RWPE2 (cell line): Measurements from ENCODE around the gene CIB4.

Experiments
- ATAC-seq: fragments of 200-7000 bp; cut with Tn5 transposase; 3 replicates; pipeline ENCODE4 v1.9.1; 2021; ENCODE audit warnings: low read depth
- DNase-seq: peaks from one replicate; pipeline ENCODE4 v3.0.0-alpha.2; 2020; ENCODE audit warnings: low spot score
- H3K27ac ChIP-seq: fragments of 450-650 bp; 2 replicates; pipeline ENCODE4 v1.5.1; 2017; ENCODE audit warnings: mild to moderate bottlenecking; ENCODE audit not compliant: poor library complexity, severe bottlenecking
- H3K27me3 ChIP-seq: fragments of 250-450 bp; sonication (Bioruptor Pico); 2 replicates; pipeline ENCODE4 v1.5.1; 2021; ENCODE audit warnings: mild to moderate bottlenecking, moderate library complexity; ENCODE audit not compliant: insufficient read depth, poor library complexity, severe bottlenecking
- H3K36me3 ChIP-seq: fragments of 250-450 bp; sonication (Bioruptor Pico); 2 replicates; pipeline ENCODE4 v1.5.1; 2020; ENCODE audit warnings: low read depth, mild to moderate bottlenecking, moderate library complexity
- H3K4me1 ChIP-seq: fragments of 250-450 bp; sonication (Bioruptor Pico); 2 replicates; pipeline ENCODE4 v1.5.1; 2021; ENCODE audit warnings: mild to moderate bottlenecking, moderate library complexity; ENCODE audit not compliant: insufficient read depth, poor library complexity, severe bottlenecking
- H3K4me3 ChIP-seq: fragments of 250-450 bp; sonication (Bioruptor Pico); 2 replicates; pipeline ENCODE4 v1.5.1; 2021; ENCODE audit warnings: mild to moderate bottlenecking, moderate library complexity; ENCODE audit not compliant: severe bottlenecking
- H3K9me3 ChIP-seq: fragments of 250-450 bp; sonication (Bioruptor Pico); 2 replicates; pipeline ENCODE4 v1.5.1; 2021; ENCODE audit warnings: mild to moderate bottlenecking, moderate library complexity; ENCODE audit not compliant: severe bottlenecking
- TF ChIP-seq, protein P1 (sequence below): fragments of 450-650 bp; IDR thresholded peaks from one replicate; pipeline ENCODE4 v1.5.1; 2017; ENCODE audit warnings: mild to moderate bottlenecking, moderate library complexity; ENCODE audit not compliant: poor library complexity, severe bottlenecking

Gene CIB4

DNA sequence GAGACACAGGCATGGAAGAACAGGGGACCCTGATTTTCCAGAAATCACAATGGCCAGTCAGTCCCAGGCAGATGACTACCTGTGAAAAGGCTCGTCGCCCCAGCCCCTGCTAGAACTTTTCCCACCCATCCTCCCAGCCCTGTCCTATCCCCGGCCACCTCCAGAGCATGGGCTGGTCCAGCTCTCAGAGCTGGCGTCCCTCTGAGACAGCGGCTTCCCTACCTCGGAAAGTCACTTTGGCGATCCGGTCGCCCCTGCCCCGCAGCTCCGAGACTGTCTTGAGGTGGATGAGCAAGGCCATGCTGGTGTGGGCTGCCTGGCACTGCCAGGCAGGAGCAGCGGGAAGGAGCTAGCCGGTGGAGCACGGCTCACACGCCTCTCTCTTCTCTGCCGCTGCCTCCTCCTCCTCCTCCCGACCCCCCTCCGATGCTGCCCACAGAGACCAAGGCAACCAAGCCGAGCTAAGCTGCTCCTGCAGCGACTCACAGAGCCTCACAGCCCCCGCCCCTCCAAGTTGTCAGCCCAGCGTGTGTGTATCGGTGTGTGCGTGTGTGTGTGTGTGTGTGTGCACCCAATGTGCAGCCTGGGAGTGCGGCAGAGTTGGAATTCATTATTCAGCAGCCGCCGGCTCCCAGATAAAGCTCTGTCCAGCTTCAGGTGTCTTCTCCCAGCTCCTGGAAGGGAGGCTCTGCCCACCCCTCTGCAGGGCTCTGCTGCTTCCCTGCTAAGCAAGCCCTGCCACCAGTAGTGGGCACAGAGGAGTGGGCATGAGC is 82.7 kb downstream of the CIB4 start:
- Histone ChIP-seq H3K27me3 (peaks cover 46% of the 10 kb centered on the region), H3K9me3 (no peaks in the 10 kb centered on the region), H3K27ac (no peak overlapping the region), H3K4me1 (no peaks in the 10 kb centered on the region), H3K36me3 (no peaks in the 10 kb centered on the region), H3K4me3 (no peak overlapping the region)
- DNase-seq (peak; percentile 49), ATAC-seq (no peak)
- TF ChIP-seq, protein P1, sequence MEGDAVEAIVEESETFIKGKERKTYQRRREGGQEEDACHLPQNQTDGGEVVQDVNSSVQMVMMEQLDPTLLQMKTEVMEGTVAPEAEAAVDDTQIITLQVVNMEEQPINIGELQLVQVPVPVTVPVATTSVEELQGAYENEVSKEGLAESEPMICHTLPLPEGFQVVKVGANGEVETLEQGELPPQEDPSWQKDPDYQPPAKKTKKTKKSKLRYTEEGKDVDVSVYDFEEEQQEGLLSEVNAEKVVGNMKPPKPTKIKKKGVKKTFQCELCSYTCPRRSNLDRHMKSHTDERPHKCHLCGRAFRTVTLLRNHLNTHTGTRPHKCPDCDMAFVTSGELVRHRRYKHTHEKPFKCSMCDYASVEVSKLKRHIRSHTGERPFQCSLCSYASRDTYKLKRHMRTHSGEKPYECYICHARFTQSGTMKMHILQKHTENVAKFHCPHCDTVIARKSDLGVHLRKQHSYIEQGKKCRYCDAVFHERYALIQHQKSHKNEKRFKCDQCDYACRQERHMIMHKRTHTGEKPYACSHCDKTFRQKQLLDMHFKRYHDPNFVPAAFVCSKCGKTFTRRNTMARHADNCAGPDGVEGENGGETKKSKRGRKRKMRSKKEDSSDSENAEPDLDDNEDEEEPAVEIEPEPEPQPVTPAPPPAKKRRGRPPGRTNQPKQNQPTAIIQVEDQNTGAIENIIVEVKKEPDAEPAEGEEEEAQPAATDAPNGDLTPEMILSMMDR, result no peak

DNA sequence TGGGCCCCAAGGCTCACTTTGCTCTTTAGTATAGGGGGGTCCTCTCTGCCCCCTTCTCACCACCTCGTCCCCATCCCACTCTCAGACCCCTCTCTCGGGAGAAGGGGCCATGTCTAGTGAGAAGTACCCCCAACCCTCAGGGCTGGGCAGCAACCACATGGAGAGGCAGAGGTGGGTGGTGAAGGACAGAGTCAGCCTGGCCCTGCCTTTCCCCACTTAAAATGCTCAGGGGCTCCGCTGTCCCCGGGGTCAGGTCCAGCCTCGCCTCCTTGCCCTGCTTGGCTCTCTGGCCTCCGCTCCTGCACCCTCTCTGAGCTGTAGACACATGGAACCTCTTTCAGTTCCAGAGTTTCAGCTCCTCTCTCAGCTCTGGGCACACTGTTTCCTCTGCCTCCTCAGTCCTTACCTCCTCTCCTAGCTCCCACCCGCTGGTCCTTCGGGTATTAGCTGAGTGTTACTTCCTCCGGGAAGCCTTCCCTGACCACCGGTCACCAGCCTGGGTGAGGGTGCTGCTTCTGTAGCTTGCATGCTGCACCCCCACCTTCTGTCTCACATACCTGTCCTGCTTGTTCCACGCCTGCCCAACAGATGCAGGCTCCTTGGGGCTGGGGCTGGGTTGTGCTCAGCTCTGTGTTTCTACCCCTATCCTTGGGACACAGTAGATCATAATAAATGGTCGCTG is 83.8 kb downstream of the CIB4 start:
- DNase-seq (peak; percentile 35), ATAC-seq (no peak)
- Histone ChIP-seq H3K4me1 (no peaks in the 10 kb centered on the region), H3K4me3 (no peak overlapping the region), H3K27me3 (peaks cover 35% of the 10 kb centered on the region), H3K27ac (no peak overlapping the region), H3K36me3 (no peaks in the 10 kb centered on the region), H3K9me3 (no peaks in the 10 kb centered on the region)
- TF ChIP-seq, protein P1, result no peak

DNA sequence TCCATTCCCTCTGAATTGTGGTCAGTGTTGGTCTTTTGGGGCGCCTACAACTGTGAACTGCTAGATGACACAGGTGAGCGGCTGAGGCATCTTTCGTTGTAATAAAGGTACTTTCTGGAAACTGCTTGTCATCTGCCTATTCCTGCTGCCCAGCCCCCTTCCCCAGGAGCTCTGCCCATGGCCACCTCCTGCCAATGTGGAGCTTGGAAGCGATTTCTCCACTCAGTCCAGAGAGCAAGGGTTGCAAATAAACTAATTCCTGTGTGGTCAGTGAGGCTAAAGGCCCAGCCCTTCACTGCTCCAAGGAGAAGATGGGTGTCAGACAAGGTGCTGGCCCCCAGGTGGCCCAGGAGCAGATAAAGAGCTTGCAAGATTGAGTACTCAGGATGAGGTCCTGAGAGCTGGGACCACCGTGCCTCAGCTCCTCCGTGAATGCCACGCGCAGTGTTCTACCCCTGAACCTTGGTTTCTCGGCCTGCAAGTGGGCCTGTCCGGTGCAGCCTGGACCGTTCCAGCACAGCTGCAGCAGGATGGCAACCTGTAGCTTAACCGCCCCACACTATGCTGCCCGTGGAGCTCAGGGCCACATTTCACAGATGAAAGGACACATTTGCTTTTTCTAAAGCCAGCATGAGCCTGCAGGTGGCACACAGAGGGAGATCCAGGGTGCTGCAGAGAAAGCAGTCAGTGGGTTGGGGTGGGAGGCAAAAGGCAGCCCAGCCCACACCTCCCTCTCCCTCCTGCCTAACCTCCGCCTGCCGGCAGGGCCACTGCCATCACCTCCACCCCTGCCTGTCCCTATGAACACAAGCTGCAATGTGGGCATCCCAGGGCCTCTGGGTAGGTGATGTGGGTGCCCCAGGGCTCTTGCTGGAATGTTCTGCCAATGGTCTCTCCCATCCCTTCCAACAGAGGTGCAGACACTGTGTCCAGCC is 84.6 kb downstream of the CIB4 start:
- peak; percentile 18 for DNase-seq
- no peak overlapping the region for H3K4me3 ChIP-seq
- H3K4me1 ChIP-seq, result no peaks in the 10 kb centered on the region
- H3K27me3 ChIP-seq, result peaks cover 29% of the 10 kb centered on the region
- TF ChIP-seq, protein P1, result no peak
- no peak for ATAC-seq
- no peak overlapping the region for H3K27ac ChIP-seq
- H3K36me3 ChIP-seq, result no peaks in the 10 kb centered on the region
- H3K9me3 ChIP-seq, result no peaks in the 10 kb centered on the region

DNA sequence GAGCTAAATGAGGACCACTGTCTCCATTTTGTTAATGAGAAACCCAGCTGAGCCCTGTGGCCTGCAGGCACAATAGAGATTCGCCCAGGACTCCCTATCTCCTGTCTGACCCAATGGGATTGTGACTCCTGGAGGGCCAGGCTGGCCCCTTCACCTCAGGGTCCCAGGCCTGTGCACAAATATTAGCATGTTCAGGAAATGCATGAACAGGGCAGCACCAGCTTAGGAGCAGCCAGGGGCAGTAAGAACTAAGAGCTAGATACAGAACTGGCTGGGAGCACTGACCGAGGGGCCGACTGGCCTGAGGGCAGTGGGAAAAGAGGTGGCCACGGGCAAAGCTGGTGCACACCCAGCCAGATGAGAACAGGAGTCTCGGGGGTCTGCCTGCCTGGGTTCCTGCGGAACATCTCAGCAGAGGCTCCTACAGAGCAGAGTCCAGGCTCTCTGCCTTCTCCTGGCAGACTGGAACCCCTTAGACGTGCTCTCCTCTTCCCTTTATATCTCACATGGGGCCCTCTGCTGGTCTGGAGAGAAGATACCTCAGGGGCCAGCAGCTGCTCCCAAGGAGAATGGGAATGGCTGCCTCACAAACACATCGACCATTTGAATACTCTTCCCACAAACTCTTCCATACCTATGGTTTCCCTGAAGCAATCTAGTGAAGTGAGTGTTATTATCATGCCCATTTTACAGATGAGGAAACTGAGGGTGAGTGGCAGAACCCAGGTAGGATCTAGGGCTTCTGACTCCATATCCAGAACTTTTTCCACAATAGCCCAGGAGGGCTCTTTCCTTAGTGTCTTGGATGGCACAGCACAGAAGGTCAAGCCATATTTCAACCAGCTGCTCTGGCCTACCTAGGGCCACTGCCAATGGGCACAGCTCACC is 85.7 kb downstream of the CIB4 start:
- TF ChIP-seq, protein P1, result no peak
- Histone ChIP-seq H3K9me3 (no peaks in the 10 kb centered on the region), H3K4me3 (no peak overlapping the region), H3K36me3 (no peaks in the 10 kb centered on the region), H3K27me3 (peaks cover 29% of the 10 kb centered on the region), H3K27ac (no peak overlapping the region), H3K4me1 (no peaks in the 10 kb centered on the region)
- peak; percentile 17 for DNase-seq
- ATAC-seq, result no peak
